Measurements from ENCODE around the gene METTL21C.

The METTL21C gene

DNA sequence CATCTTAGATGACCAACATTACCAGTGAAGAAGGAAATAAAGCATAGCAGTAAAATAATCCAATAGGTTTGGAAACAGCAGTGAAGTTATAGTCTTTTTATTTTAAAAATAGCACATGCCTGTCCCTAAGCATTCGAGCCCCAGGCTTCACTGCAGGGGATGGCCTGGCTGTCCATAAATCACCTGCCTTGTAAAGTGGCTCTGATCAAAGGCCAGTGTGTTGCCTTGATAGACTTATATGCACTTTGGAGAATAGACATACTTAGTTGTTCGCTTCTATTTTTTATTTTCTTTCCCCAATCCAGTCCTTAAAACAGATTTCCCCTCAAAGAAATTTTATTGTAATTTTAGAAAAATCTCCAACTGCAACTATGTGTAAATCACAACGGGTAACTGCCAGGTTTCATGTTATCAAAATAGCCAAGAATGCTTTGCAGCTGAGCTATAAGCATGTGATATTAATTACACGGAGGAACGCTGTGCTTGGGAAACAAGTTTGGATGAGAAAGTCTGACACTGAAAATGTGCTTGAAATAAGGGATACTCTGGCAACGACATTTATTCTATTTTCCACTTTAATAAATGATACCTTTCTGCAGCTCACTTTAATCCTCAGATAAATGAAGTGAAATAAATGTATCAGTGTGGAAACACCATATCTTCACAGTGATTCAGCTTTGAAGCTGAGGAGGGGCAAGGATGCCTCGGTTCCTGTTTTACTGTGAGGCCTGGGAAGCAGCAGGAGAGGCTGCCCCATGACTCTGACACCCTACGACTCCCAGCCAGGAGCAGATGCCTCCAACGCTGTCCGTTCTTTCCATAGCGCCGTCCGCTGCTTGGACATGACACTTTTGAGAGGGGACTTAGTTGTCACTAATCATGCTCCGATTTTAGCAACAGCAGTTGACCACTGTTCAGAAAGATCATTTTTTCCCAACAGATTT is 5.5 kb upstream of the METTL21C start:
- CTCF ChIA-PET, result no interaction called here

DNA sequence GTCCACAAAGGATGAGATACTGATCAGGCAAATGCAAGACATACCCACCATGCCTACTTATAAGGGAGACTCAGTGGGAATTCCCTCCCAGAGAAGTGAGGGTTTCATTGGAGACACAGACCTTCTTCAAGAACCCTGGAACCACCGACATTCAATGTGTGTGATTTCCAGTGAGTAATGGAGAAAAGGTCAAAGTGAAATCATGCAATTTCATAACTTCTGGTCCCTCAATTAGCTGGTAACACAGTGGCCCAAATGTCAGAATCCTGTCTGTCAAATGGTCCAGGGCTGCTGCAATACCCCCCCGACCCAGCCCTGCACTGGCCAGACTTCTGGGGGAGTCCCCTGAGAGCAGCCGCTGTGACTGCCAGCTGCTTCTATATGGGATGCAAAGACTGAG is 4.7 kb upstream of the METTL21C start:
- no peak for DNase-seq (ENCODE audit: extremely low spot score)
- POLR2A ChIA-PET, result no interaction called here
- TF ChIP-seq, protein P1, sequence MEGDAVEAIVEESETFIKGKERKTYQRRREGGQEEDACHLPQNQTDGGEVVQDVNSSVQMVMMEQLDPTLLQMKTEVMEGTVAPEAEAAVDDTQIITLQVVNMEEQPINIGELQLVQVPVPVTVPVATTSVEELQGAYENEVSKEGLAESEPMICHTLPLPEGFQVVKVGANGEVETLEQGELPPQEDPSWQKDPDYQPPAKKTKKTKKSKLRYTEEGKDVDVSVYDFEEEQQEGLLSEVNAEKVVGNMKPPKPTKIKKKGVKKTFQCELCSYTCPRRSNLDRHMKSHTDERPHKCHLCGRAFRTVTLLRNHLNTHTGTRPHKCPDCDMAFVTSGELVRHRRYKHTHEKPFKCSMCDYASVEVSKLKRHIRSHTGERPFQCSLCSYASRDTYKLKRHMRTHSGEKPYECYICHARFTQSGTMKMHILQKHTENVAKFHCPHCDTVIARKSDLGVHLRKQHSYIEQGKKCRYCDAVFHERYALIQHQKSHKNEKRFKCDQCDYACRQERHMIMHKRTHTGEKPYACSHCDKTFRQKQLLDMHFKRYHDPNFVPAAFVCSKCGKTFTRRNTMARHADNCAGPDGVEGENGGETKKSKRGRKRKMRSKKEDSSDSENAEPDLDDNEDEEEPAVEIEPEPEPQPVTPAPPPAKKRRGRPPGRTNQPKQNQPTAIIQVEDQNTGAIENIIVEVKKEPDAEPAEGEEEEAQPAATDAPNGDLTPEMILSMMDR (IDR thresholded peaks at IDR 0.05; ENCODE audit: control extremely low read depth, extremely low read depth, low read depth, missing control alignments), result no peak
- CTCF ChIA-PET, result no interaction called here

More for the DNA sequence above, 5.5 kb upstream of the METTL21C start:
- TF ChIP-seq, protein P1 (IDR thresholded peaks at IDR 0.05; ENCODE audit: control extremely low read depth, extremely low read depth, low read depth, missing control alignments), result no peak
- DNase-seq (ENCODE audit: extremely low spot score), result no peak
- POLR2A ChIA-PET, result no interaction called here

DNA sequence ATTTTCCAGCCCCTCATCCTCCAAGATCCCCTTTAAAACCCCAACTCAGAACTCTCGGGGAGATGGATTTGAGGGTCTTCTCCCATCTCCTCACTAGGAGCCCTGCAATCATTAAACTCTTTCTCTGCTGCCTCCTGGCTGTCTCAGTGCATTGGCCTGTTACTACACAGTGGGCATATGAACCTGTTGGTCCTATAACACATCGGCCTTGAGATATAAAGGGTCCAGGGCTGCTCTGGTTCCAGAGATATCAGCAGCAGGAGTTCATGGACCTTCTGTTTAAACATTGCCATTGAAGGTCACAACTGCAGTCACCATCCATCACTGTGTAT is 3.8 kb upstream of the METTL21C start:
- ChIA-PET POLR2A (no interaction called here), CTCF (interaction anchor here (1.1 kb wide), 1 partner anchor 10 kb away, joined by 3 read pairs; no protein-coding TSS in a partner anchor)
- DNase-seq (ENCODE audit: extremely low spot score), result no peak
- TF ChIP-seq, protein P1 (IDR thresholded peaks at IDR 0.05; ENCODE audit: control extremely low read depth, extremely low read depth, low read depth, missing control alignments), result no peak

DNA sequence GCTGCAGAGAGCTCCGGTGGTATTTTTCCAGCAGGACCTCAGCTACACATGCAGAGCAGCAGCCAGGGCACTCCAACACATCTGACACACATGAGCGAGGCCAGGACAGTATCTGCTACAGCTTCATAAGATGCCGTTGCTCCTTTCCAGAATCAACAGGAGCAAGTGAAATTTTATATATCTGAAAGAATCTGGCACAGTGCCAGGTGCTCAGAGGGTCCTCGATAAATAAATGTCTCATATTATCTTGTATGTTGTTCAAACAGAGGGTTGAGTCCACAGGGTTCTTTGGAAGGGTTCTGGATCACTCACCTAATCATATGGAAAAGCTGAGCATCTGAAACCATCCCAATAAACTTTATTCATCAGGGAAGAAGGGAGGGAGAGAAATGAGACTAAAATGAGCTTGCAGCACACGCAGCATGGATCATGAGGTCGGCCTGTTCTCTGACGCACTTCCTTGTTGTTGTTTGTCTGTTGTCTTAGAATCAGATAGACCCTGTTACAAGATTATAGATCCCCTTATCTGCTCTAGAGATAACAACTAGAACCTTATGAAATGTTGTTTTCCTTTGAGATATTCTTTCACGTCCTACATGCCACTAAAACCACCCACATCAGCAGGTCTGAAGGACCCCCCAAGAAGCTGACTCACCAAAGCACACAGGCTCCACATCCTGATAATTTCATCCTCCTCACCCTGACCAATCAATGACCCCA is 3.2 kb upstream of the METTL21C start:
- no peak for DNase-seq (ENCODE audit: extremely low spot score)
- TF ChIP-seq, protein P1 (IDR thresholded peaks at IDR 0.05; ENCODE audit: control extremely low read depth, extremely low read depth, low read depth, missing control alignments), result no peak

GRCh38 chr13:102697264-102697663 is 2.4 kb upstream of the METTL21C start:
- ChIA-PET POLR2A (no interaction called here), CTCF (no interaction called here)
- TF ChIP-seq, protein P1 (IDR thresholded peaks at IDR 0.05; ENCODE audit: control extremely low read depth, extremely low read depth, low read depth, missing control alignments), result no peak
- no peak for DNase-seq (ENCODE audit: extremely low spot score)

More for the DNA sequence above, 3.2 kb upstream of the METTL21C start:
- POLR2A ChIA-PET, result no interaction called here
- CTCF ChIA-PET, result interaction anchor here (1.1 kb wide), 1 partner anchor 9 kb away, joined by 3 read pairs; no protein-coding TSS in a partner anchor

- TF ChIP-seq, protein P1 (IDR thresholded peaks at IDR 0.05; ENCODE audit: control extremely low read depth, extremely low read depth, low read depth, missing control alignments), result no peak
- ChIA-PET CTCF (no interaction called here), POLR2A (no interaction called here)
- no peak for DNase-seq (ENCODE audit: extremely low spot score)
Observed at GRCh38 chr13:102696465-102696864, 1.6 kb upstream of the METTL21C start.

All from GM10248 (cell line).